Measurements from ENCODE around the gene EPHB3.
A peak's percentile ranks its signal among the peaks of the same experiment; 100 is the strongest.

EPHB3 gene

GRCh38 chr3:184565421-184566211 lies 4.0 kb downstream of the EPHB3 start:
- DNase-seq = peak; percentile 68
- Histone ChIP-seq H3K36me3 (no peaks in the 10 kb centered on the region), H3K4me1 (peaks cover 29% of the 10 kb centered on the region), H3K27me3 (no peaks in the 10 kb centered on the region), H3K4me3 (ENCODE audit: low read depth, low read length) (peak overlapping the region; percentile 17; the same call in 1 of the 2 replicates), H3K9me3 (no peaks in the 10 kb centered on the region)
- TF ChIP-seq CTCF (IDR thresholded peaks at IDR 0.05; ENCODE audit: low read depth, low read length) = no peak

- TF ChIP-seq CTCF (IDR thresholded peaks at IDR 0.05; ENCODE audit: low read depth, low read length) = no peak
- H3K4me3 ChIP-seq (ENCODE audit: low read depth, low read length) = no peak overlapping the region
- no peaks in the 10 kb centered on the region for H3K36me3 ChIP-seq
- no peaks in the 10 kb centered on the region for H3K9me3 ChIP-seq
- H3K4me1 ChIP-seq = peaks cover 29% of the 10 kb centered on the region
- no peak for DNase-seq
- no peaks in the 10 kb centered on the region for H3K27me3 ChIP-seq
Observed at GRCh38 chr3:184566441-184567414, 5.1 kb downstream of the EPHB3 start.

GRCh38 chr3:184567946-184568559 lies 6.5 kb downstream of the EPHB3 start:
- no peaks in the 10 kb centered on the region for H3K9me3 ChIP-seq
- peaks cover 29% of the 10 kb centered on the region for H3K4me1 ChIP-seq
- H3K27me3 ChIP-seq = no peaks in the 10 kb centered on the region
- no peak for DNase-seq
- no peaks in the 10 kb centered on the region for H3K36me3 ChIP-seq
- peak overlapping the region; percentile 55 for H3K4me3 ChIP-seq (ENCODE audit: low read depth, low read length)
- TF ChIP-seq CTCF (IDR thresholded peaks at IDR 0.05; ENCODE audit: low read depth, low read length) = no peak

- no peak for TF ChIP-seq CTCF (IDR thresholded peaks at IDR 0.05; ENCODE audit: low read depth, low read length)
- Histone ChIP-seq H3K27me3 (no peaks in the 10 kb centered on the region), H3K4me3 (ENCODE audit: low read depth, low read length) (peak overlapping the region; percentile 55), H3K4me1 (peaks cover 29% of the 10 kb centered on the region), H3K36me3 (no peaks in the 10 kb centered on the region), H3K9me3 (no peaks in the 10 kb centered on the region)
- no peak for DNase-seq
Observed at GRCh38 chr3:184568560-184568923, 7.0 kb downstream of the EPHB3 start.

GRCh38 chr3:184568924-184569829 lies 7.6 kb downstream of the EPHB3 start:
- H3K27me3 ChIP-seq = no peaks in the 10 kb centered on the region
- H3K9me3 ChIP-seq = no peaks in the 10 kb centered on the region
- no peak for TF ChIP-seq CTCF (IDR thresholded peaks at IDR 0.05; ENCODE audit: low read depth, low read length)
- peaks cover 34% of the 10 kb centered on the region for H3K4me1 ChIP-seq
- H3K36me3 ChIP-seq = no peaks in the 10 kb centered on the region
- DNase-seq = peak; percentile 70
- H3K4me3 ChIP-seq (ENCODE audit: low read depth, low read length) = peak overlapping the region; percentile 55
